Endothelial cell of umbilical vein (primary cell): ENCODE results near the gene MAF. TPM values are rescaled to one million over a fixed set of nuclear protein-coding genes. Genes with fewer than 3 reads are reported as not detected.

Experiments
- Bru-seq: library from RNA; stranded (reverse); fragments of 400-500 nt; gene quantifications from one replicate; lab custom pipeline; 2021; lab: Mats Ljungman, UMichigan
- BruChase-seq, 2 experiments: library from RNA; stranded (reverse); fragments of 400-500 nt; gene quantifications; one replicate each; lab custom pipeline; 2021; lab: Mats Ljungman, UMichigan
- BruUV-seq: library from RNA; stranded (reverse); fragments of 400-500 nt; replicated peaks from 2 replicates; lab custom pipeline; 2021; lab: Mats Ljungman, UMichigan
- CTCF ChIA-PET: fragments of 300-600, 350-600 bp; sonication (Branson Sonifier 250); formaldehyde crosslinking; loops from one replicate; lab custom pipeline; 2021; ENCODE audit warnings: antibody characterized with exemption, inconsistent platforms; lab: Charles Lee
- POLR2A ChIA-PET: fragments of 300-600, 350-600 bp; sonication (Branson Sonifier 250); formaldehyde crosslinking; loops from one replicate; lab custom pipeline; 2021; ENCODE audit warnings: antibody characterized with exemption, inconsistent platforms; lab: Charles Lee
- DNase-seq: peaks from one replicate; pipeline ENCODE4 v3.0.0-alpha.2; 2011; ENCODE audit warnings: low read depth, low spot score
- FAIRE-seq: peaks from 2 replicates; lab custom pipeline; 2011; peaks lifted over from hg19 to GRCh38; lab: Jason Lieb, UNC
- H2AFZ ChIP-seq: 2 replicates; pipeline ENCODE4 v1.6.0; 2012; ENCODE audit warnings: low read depth, low read length, control low read depth, inconsistent platforms
- H3K27ac ChIP-seq: 2 replicates; pipeline ENCODE4 v1.5.1; 2011; ENCODE audit warnings: low read depth, mild to moderate bottlenecking, control low read depth, low read length, moderate library complexity; ENCODE audit not compliant: insufficient read depth
- H3K27me3 ChIP-seq, 2 experiments: 2 replicates each; pipeline versions ENCODE4 v1.6.0 to v1.6.1; 2011; ENCODE audit warnings: low read length in 2 of 2, mixed read lengths in 1 of 2; ENCODE audit not compliant: control insufficient read depth in 2 of 2, insufficient read depth in 2 of 2
- H3K36me3 ChIP-seq, 2 experiments: 2 replicates in 1 of 2; 3 replicates in 1 of 2; pipeline ENCODE4 v1.5.1; 2011; ENCODE audit warnings: low read length in 2 of 2, mild to moderate bottlenecking in 1 of 2, moderate library complexity in 1 of 2; ENCODE audit not compliant: control insufficient read depth in 2 of 2, insufficient read depth in 2 of 2; ENCODE audit errors: extremely low read depth in 1 of 2
- H3K4me1 ChIP-seq: 3 replicates; pipeline ENCODE4 v1.5.1; 2011; ENCODE audit warnings: mild to moderate bottlenecking, low read length; ENCODE audit not compliant: control insufficient read depth, insufficient read depth; ENCODE audit errors: extremely low read depth
- H3K4me2 ChIP-seq: 2 replicates; pipeline ENCODE4 v1.6.1; 2011; ENCODE audit warnings: low read length, control low read depth, mixed read lengths; ENCODE audit not compliant: insufficient read depth
- H3K4me3 ChIP-seq, 3 experiments: fragments of 200-600 bp in 1 of 3; sonication (generic), shearing (Covaris generic) in 1 of 3; replicated peaks in 1 of 3; 2 replicates each; pipeline ENCODE4 v1.5.1; 2011 to 2016; ENCODE audit warnings: control low read depth in 3 of 3, low read length in 3 of 3, mild to moderate bottlenecking in 2 of 3, inconsistent platforms in 1 of 3, low read depth in 1 of 3, moderate library complexity in 1 of 3; ENCODE audit not compliant: insufficient read depth in 1 of 3
- H3K79me2 ChIP-seq: 2 replicates; pipeline ENCODE4 v1.6.0; 2012; ENCODE audit warnings: low read length, inconsistent platforms; ENCODE audit not compliant: control insufficient read depth, insufficient read depth
- H3K9ac ChIP-seq: replicated peaks from 2 replicates; pipeline ENCODE3; 2011; ENCODE audit warnings: low read length, control low read depth; ENCODE audit not compliant: insufficient read depth; ENCODE audit errors: extremely low read depth
- H3K9me1 ChIP-seq: replicated peaks from 3 replicates; pipeline ENCODE4 v1.6.0; 2011; ENCODE audit warnings: mild to moderate bottlenecking, low read length; ENCODE audit not compliant: control insufficient read depth, insufficient read depth; ENCODE audit errors: extremely low read depth
- H3K9me3 ChIP-seq: replicated peaks from 2 replicates; pipeline ENCODE4 v1.5.1; 2012; ENCODE audit warnings: low read length, inconsistent platforms; ENCODE audit not compliant: control insufficient read depth, insufficient read depth
- H4K20me1 ChIP-seq: replicated peaks from 2 replicates; pipeline ENCODE3; 2011; ENCODE audit warnings: mild to moderate bottlenecking, low read length; ENCODE audit not compliant: control insufficient read depth, insufficient read depth; ENCODE audit errors: extremely low read depth
- CTCF ChIP-seq, 2 donors: IDR thresholded peaks; 1 replicate in 1 of 2; 2 replicates in 1 of 2; pipeline ENCODE4 v1.5.1; 2011; ENCODE audit warnings: low read length in 2 of 2, mild to moderate bottlenecking in 2 of 2, moderate library complexity in 2 of 2, control low read depth in 1 of 2, inconsistent platforms in 1 of 2, low read depth in 1 of 2; ENCODE audit not compliant: insufficient read depth in 1 of 2; ENCODE audit errors: extremely low read depth in 1 of 2
- EZH2 ChIP-seq: IDR thresholded peaks from 2 replicates; pipeline ENCODE4 v1.6.1; 2012; ENCODE audit warnings: borderline replicate concordance, low read depth, mild to moderate bottlenecking, moderate library complexity, low read length, inconsistent platforms; ENCODE audit not compliant: severe bottlenecking
- FOS ChIP-seq: IDR thresholded peaks from 2 replicates; pipeline ENCODE4 v1.6.1; 2011; ENCODE audit warnings: mild to moderate bottlenecking, low read length, moderate library complexity, borderline replicate concordance; ENCODE audit not compliant: insufficient read depth
- GATA2 ChIP-seq: IDR thresholded peaks from 2 replicates; pipeline ENCODE4 v1.7.0; 2011; ENCODE audit warnings: low read depth, mild to moderate bottlenecking, moderate library complexity, mixed read lengths, low read length; ENCODE audit not compliant: insufficient read length, insufficient read depth
- JUN ChIP-seq: IDR thresholded peaks from 2 replicates; pipeline ENCODE4 v1.6.1; 2011; ENCODE audit warnings: borderline replicate concordance, low read depth; ENCODE audit not compliant: insufficient read length, insufficient read depth
- MAX ChIP-seq: IDR thresholded peaks from 2 replicates; pipeline ENCODE4 v1.6.1; 2011; ENCODE audit not compliant: insufficient read depth, insufficient read length
- MYC ChIP-seq: IDR thresholded peaks from one replicate; pipeline ENCODE4 v1.6.1; 2011; ENCODE audit warnings: mild to moderate bottlenecking, low read depth, low read length
- POLR2A ChIP-seq: IDR thresholded peaks from 2 replicates; pipeline ENCODE4 v1.6.1; 2012; ENCODE audit warnings: low read depth, mild to moderate bottlenecking, control low read depth, low read length
- POLR2AphosphoS5 ChIP-seq: IDR thresholded peaks from 2 replicates; pipeline ENCODE4 v1.6.1; 2012; ENCODE audit warnings: low read depth, mild to moderate bottlenecking, control low read depth, low read length, moderate library complexity; ENCODE audit not compliant: insufficient read depth
- dilution Hi-C: fragments of 300-500 bp; cut with MboI; formaldehyde crosslinking; loops from one replicate; pipeline ENCODE4 v1.15.0; 2019; ENCODE audit warnings: low sequenced_read_pairs; ENCODE audit not compliant: extremely low pct_ligation_motif_present
- intact Hi-C: fragments of 100-400 bp; cut with micrococcal nuclease; formaldehyde crosslinking; loops from one replicate; pipeline ENCODE4 v1.10.0; 2022
- long read RNA-seq: library from polyadenylated mRNA; stranded (forward); transcript quantifications from one replicate; pipeline ENCODE4 v2.0.0, GENCODE V29; 2021
- polyA minus RNA-seq, 3 experiments: library from RNA; depleted of rRNA, polyadenylated mRNA; stranded (reverse); fragments of >200 nt; gene quantifications; 1 replicate in 1 of 3; 2 replicates in 2 of 3; pipeline ENCODE4 v1.2.3, GENCODE V29; 2011
- polyA plus RNA-seq, 4 experiments: library from polyadenylated mRNA; depleted of rRNA in 3 of 4; stranded (reverse) in 3 of 4; unstranded in 1 of 4; fragments of >200 nt; gene quantifications; 2 replicates each; pipeline versions ENCODE4 v1.2.1 to v1.2.3, GENCODE V29; 2011 to 2012; ENCODE audit warnings: missing spikeins in 1 of 4
- total RNA-seq: library from RNA; stranded (reverse); gene quantifications from 2 replicates; pipeline ENCODE4 v1.2.3, GENCODE V29; 2021

MAF gene
- total RNA-seq (0.32 and 0.33 TPM in 2 replicates), polyA plus RNA-seq (0.04 and 0.10 TPM in 2 replicates), polyA minus RNA-seq (0.28 TPM in 1 of 2 replicates, not detected in the other), Bru-seq, nascent RNA (percentile 22 among the genes with signal in this experiment), BruChase-seq, experiment 1, labeled RNA remaining after a 6-hour chase (percentile 21 among the genes with signal in this experiment), BruChase-seq, experiment 2, labeled RNA remaining after a 2-hour chase (percentile 31 among the genes with signal in this experiment)
- 0.03 and 0.08 TPM in 2 replicates for polyA plus RNA-seq (2011; cell fraction: cytosol; rRNA removed)
- 0.11 and 0.13 TPM in 2 replicates for polyA plus RNA-seq (2011; cell fraction: nucleus; rRNA removed)
- 0.44 and 1.5 TPM in 2 replicates for polyA plus RNA-seq (2012)
- not detected for polyA minus RNA-seq (2011; cell fraction: cytosol; rRNA and poly(A)+ RNA removed)
- polyA minus RNA-seq (2011; cell fraction: nucleus; rRNA and poly(A)+ RNA removed), result 0.14 TPM in 1 of 2 replicates, not detected in the other
- long read RNA-seq, result 0 reads

- Histone ChIP-seq H3K4me2 (peak within 1 kb of the TSS; percentile 78), H3K9me3 (no peaks in the 10 kb centered on the region), H3K36me3 (no peaks in the 10 kb centered on the region), H4K20me1 (no peaks in the 10 kb centered on the region), H2AFZ (peak within 1 kb of the TSS; percentile 6), H3K9me1 (no peaks in the 10 kb centered on the region), H3K9ac (no peak within 1 kb of the TSS), H3K27ac (no peak within 1 kb of the TSS), H3K4me1 (no peaks in the 10 kb centered on the region), H3K4me3 (peak within 1 kb of the TSS in 2 of 3 experiments; percentile 35 to 51), H3K79me2 (no peaks in the 10 kb centered on the region), H3K27me3 (peaks cover 22 to 33% of the 10 kb centered on the region in 2 experiments)
- no TSS peak for BruUV-seq
- TF ChIP-seq MAX (no peak), POLR2A (no peak), GATA2 (no peak), CTCF (IDR thresholded peaks at IDR 0.05; ENCODE audit: extremely low read depth in 1 of 2, insufficient read depth in 1 of 2, low read depth in 1 of 2, low read length in 2 of 2) (no peak), POLR2AphosphoS5 (no peak), FOS (no peak), JUN (no peak), EZH2 (no peak), MYC (no peak)
- FAIRE-seq, result peak; percentile 84
- dilution Hi-C loops, result no loop called here
- POLR2A ChIA-PET, result no interaction called here
- intact Hi-C loops, result loop anchor here (5.0 kb wide), 2 partner anchors 927 to 1363 kb away; no protein-coding TSS in a partner anchor
- peak; percentile 78 for DNase-seq
- CTCF ChIA-PET, result interaction anchor here (1.8 to 2.7 kb wide), 3 partner anchors 866 to 1473 kb away, joined by 4 to 19 read pairs (median 5); no protein-coding TSS in a partner anchor
Observed at GRCh38 chr16:79600638-79601091, at the start of gene MAF. Gene MAF, minus strand, starts transcription at chr16:79600737. Its CDS starts 835 bp downstream, at chr16:79599902.
